COLO668 (cell line): ENCODE results near the gene TBCEL.

Source experiments
- DNase-seq: peaks from one replicate; lab custom pipeline; 2025; ENCODE audit not compliant: unreplicated experiment; lab: John Stamatoyannopoulos, UW

TBCEL gene

GRCh38 chr11:121058941-121059340 lies 35.0 kb downstream of the TBCEL start:
- no peak for DNase-seq

DNA sequence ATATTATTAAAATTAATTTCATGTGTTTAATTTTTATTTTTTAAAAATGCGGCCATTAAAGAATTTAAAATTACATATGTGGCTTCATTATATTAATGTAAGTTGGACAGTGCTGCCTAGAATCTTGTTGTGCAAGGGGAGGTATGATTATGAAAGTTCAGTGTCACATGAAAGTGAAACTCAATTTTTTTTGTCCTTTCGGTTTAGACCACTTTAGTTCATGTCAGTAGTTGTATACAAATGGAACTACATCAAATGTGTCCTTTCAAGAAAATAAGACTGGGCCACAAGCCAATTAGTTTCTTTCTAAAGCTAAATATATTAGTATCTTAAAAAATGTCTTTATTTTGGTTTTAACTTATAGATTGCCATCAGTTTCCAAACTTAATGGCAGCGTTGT lies 35.7 kb downstream of the TBCEL start:
- no peak for DNase-seq

- no peak for DNase-seq
Measured at GRCh38 chr11:121063728-121064127, 39.8 kb downstream of the TBCEL start.

DNA sequence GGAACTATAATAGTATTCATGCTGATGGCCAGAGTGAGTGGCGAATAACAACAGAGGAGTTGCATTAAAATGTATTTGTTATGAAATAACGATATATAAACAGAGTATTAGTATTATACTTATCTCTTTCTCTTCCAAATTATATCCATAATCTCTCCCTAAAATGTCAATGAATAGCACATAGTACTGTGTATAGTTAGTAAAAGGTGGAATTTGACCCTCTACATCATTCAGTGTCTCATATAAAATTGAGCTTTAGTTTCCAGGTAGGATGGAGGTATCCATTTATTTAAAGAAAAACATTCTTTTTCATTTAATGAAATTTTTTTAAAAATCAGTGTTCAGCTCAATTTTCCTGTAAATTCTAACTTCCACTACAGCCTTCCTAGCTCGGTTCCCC lies 42.7 kb downstream of the TBCEL start:
- DNase-seq, result no peak

DNA sequence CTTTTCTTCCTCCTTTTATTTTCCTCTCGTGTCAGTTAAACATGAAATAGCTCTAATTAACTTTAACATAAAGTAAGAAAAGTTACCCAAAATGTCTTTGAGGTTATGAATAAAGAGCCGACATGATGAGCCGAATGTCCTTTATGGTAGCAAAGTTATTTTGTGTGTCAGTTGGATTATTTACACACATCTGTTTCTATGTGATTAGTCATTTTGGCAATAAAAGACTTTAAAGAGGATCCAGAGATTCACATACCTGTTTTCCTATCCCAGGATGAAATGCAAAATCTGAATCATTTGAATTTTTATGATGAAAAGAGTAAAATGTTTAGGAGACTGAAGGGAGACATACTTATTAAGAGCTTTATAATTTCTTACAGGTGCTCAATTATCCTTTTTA lies 43.1 kb downstream of the TBCEL start:
- DNase-seq, result no peak

DNA sequence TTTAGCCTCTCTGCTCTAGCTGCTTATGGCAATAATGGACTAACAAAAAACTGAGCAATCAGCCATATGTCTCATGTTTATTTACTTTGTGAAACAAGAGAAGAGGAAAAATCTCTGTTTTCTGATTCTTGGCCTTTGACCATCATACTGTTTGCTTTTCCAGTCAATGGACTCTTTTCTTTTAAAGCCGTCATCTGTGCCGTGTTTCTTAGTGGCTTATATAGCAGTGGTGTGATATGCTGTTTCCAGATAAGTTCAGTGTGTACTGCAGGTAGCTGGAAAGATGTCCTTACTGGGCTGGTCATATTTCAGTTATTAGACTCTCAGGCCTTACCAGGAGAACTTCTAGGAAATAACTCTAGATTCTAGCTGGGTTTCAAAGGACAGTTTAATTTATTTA lies 43.6 kb downstream of the TBCEL start:
- no peak for DNase-seq

GRCh38 chr11:121067962-121068647 lies 44.2 kb downstream of the TBCEL start:
- DNase-seq, result no peak

DNA sequence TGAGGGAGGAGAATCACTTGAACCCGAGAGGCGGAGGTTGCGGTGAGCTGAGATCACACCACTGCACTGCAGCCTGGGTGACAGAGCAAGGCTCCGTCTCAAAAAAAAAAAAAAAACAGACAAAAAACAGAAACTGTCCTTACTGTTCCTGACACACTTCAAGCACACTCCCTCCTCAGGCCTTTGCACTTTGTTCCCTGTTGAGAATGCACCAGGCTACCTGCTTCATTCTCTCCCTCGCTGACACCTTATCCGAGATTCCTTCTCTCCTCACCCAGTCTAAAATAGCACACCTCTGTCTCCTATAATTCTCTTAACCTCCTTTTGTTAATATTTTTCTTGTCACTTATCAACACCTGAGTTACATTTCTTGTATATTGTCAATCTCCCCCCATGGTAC lies 44.9 kb downstream of the TBCEL start:
- DNase-seq, result no peak

DNA sequence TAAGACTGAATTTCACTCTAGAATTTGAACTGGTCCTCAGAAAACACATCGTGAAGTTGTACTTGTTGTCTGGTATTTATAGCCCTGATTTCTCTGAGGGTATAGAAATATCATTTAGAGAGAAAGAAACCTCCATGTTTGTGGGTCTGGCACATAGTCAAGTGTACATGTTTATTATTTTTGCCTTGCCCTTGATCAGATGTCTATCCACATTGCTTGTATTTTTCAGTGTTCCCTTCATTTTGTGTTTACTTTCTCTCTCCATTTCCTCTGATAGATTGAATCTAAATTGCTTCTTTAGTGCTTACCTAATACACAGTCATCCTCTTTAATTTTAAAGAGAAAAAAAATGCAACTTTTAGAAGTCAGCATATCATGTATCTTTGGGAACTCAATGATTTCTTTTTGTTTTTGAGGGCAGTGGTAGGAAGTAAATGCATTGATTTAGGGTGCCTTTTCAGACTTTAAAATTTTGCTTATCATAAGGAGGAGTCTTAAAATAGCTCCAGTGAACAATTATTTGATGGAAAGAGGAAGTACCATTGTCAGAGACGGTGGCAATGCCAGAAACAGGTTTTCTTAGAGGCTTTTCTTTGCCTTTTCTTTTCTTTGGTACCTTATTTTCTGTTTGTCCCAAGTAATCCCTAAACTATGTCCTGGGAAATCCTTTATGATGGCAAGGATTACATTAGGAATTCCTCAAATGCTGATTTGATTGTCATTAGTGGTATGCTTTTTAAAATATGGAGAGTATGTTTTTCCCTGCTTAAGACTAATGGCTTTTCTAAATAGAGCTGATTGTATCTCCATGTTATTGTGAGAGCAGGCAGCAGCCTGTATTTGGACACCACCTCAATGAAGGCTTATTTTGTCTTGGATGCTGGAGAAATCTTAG lies 47.3 kb downstream of the TBCEL start:
- DNase-seq, result no peak

DNA sequence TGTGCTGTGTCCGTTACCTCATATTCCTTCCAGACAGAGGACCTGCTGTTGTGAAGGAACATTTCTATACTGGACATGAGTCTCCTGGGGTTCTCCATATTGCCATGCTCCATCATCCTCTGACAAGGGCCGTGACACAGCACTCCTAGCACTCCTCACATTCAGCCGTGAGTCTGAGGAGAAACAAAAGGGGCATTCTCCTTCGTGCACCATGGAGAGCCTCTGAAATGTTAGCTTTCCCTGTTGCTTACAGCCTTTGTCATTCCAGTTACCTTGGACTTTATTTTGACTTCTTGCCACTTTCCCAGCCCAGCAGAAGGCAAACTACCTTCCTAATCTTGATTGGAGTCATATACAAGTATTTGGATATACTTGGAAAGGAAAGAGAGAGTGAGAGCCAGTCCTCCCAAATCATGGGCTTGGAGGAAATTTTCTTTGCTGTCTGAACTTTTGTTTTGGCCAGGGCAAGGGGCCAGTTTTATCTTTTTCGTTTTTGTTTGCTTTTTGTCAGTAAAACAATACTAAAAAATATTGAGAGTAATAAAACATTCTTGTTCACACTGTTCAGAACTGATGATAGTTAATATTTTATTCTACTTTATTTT lies 48.0 kb downstream of the TBCEL start:
- no peak for DNase-seq

DNA sequence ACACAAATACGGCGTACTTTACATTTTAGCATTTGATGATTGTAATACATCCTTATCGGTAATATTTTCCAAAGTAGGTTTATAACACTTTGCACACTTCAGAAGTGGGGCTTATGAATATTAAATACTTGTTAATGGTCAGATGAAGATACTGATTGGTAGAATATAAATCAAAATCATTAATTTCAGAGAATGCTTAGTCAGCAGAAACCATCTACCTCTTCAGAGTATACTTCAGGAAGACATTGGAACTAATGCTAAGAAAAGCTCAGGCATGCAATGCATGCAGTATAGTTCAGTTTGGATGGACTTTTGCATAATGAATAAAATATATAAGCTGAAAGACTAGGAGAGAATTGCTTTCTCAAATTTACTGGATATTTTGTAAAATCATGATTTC lies 57.4 kb downstream of the TBCEL start:
- DNase-seq, result no peak

DNA sequence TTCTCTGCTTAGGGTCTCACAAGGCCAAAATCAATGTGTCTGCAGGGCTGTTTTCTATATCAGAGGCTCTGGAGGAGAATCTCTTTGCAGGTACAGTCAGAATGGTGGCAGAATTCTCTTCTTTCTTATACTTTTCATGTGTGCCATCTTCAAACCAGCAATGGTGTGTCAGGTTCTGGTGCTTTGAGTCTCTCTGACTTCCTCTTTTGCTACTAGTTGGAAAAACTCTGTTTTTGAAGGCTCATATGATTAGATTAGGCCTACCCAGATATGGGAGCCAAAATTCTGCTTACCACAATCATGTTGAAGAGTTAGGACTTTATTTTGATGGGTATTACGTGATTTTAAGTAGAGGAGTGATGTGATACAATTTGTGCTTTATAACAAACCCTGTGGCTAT lies 58.3 kb downstream of the TBCEL start:
- DNase-seq, result no peak

DNA sequence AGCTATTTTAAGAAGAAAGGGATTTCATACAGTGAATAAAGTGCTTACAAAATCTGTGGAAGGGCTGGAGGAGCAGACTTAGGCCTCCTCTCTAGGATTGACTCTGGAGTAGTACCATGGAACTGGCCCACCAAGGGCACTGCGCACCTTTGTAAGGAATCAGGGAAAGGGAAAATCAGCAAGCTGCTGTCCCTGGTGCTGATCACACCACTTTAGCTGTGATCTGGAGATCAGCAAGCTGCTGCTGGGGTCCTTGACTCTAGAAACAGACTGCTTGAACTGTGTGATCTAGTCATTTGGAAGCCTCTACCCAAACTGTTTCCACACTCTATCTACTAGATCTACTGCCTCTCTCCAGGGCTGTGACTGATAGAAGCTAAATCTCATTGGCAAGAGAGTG lies 58.8 kb downstream of the TBCEL start:
- no peak for DNase-seq

- DNase-seq, result no peak
Measured at GRCh38 chr11:121086866-121087265, 63.0 kb downstream of the TBCEL start.

DNA sequence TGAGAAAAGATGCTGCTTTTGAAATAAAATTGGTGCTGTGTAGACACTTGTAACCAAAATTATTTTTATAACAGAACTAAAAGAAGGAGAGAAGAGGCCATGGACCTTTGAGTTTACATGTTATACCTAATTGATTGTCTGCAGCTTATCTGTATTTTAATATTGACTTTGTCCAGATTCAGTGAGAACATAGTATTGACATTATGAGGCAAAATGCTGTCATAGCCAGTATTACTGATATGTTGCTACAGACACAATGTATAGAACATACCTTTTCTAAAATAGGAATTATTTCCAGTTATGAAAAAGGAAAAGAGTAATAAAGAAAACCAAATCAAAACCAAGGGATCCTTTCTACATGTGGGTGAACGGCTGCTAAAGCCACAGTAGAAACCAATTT lies 65.7 kb downstream of the TBCEL start:
- no peak for DNase-seq

DNA sequence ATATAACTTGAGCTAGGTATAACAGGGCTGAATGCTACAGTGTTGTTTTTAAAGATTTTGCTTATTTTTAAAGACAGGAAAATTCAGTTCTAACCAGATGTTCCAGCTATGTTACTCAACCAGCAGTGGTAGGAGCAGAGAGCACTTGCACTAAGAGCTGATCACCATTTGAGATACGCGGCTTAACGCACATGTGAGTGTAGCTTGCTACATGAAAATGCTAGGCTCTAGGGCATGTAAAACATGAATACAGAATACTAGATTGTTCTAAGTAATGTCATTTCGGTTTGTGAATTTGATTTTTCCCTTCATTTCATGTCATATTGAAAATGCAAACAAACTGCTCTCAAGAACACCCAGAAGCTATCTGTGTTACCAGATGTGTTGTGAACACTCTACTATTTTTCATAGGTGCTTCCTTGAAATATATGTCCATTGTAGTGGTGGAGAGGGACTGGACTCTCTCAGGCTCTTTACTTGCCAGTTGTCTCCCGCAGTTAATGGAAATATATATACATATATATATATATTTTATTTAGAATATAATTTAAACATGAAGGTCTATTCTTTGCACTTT lies 66.3 kb downstream of the TBCEL start:
- no peak for DNase-seq

DNA sequence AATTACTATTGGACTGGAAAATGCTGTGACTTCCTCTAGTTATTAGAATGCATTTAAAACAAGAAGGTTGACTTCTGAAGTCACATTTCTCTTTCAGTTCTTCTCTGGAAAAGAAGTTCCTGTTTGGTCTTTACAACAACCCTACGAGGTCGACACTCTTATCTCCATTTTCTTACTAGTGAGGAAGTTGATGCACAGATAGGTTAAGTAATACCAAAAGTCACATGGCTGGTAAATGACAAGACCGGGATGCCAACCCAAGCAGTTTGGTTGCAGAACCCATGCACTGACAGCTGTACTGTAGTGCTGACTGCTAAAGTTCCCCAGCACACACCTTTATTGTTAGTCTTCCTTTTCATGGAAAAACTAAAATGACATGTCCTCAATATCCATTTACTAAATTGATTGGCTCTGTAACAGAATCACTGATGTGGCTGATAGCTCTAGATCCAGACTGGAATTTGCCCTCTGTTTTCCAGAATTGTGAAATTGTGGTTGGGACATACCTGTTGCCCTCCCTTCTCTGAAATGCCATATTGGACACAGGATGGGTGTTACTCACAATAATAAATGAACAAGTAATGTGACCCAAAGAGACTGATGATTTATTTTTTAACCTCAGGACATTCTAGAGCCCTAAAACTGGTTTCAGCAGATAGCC lies 67.7 kb downstream of the TBCEL start:
- no peak for DNase-seq

DNA sequence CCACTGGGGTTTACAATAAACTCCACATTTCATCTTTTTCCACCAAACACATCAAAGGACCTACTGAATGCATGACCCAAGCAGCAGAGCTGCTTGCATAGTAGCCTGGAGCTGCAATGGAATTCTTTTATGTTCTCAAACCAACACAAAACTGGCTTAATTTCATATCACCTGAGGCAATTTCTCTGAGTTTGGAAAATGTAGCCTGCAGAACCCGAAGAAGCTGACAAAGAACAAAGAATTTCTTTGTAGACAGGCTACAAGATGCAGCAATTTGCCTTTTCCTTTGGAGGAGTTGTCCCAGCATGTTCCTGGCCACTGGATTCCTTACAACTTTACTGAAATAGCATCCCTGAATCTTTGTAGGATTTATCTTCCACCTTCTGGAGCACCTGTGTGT lies 71.7 kb downstream of the TBCEL start:
- DNase-seq, result no peak

GRCh38 chr11:121099364-121099763 lies 75.5 kb downstream of the TBCEL start:
- no peak for DNase-seq

DNA sequence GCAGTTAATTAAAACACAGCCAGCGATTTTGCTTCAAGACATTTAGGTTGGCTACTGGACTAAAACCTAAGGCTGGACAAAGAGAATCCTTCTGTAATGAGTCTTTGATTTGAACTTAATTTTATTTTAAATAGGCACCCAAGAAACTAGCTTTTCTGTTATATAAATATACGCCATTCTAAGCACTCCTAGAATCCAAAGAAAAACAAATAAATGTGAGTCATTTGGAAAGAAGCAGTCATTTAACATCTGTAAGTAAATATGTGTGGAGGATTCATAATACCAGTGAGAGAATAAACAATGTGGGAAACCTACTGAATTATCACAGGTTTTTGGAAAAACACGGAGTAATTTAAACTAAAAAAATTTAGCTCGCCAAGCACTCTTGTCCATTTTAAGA lies 76.0 kb downstream of the TBCEL start:
- DNase-seq, result no peak

- DNase-seq, result no peak
Measured at GRCh38 chr11:121100943-121101342, 77.0 kb downstream of the TBCEL start, which contains the start of gene TECTA. Gene TECTA, plus strand, starts transcription at chr11:121101243. Its CDS starts 1,423 bp downstream, at chr11:121102666.
